HepG2 (cell line): ENCODE results near the gene CDK11B. TPM values are rescaled to one million over a fixed set of nuclear protein-coding genes. Genes with fewer than 3 reads are reported as not detected.
A peak's percentile ranks its signal among the peaks of the same experiment; 100 is the strongest.

Experiments used
- CHCHD3 ChIP-seq: sonication (generic); formaldehyde crosslinking; IDR thresholded peaks from 2 replicates; pipeline ENCODE4 v1.8.0; 2022; ENCODE audit warnings: mild to moderate bottlenecking, missing genetic modification reagents, moderate library complexity
- CREB1 ChIP-seq, 2 experiments: fragments of 450-650 bp in 1 of 2; IDR thresholded peaks; 2 replicates each; pipeline ENCODE4 v1.6.1; 2016 to 2017; ENCODE audit warnings: control low read depth in 1 of 2, mild to moderate bottlenecking in 1 of 2, missing compliant biosample characterization in 1 of 2, missing genetic modification characterization in 1 of 2
- KLF9 ChIP-seq: IDR thresholded peaks from 2 replicates; pipeline ENCODE4 v1.6.1; 2016; ENCODE audit warnings: low read depth
- MAF1 ChIP-seq: sonication (generic); formaldehyde crosslinking; IDR thresholded peaks from 2 replicates; pipeline ENCODE4 v1.5.0; 2020; ENCODE audit warnings: missing genetic modification reagents, borderline replicate concordance
- MZF1 ChIP-seq: sonication (generic); formaldehyde crosslinking; IDR thresholded peaks from 2 replicates; pipeline ENCODE4 v1.8.1; 2023; ENCODE audit warnings: mild to moderate bottlenecking, missing genetic modification reagents, borderline replicate concordance
- SALL2 ChIP-seq: sonication (generic); formaldehyde crosslinking; IDR thresholded peaks from 2 replicates; pipeline ENCODE4 v1.8.1; 2023; ENCODE audit warnings: mild to moderate bottlenecking, missing genetic modification reagents, inconsistent platforms
- SRSF1 ChIP-seq: fragments of 200-400 bp; formaldehyde crosslinking; optimal IDR thresholded peaks from 2 replicates; pipeline ENCODE3; 2017; ENCODE audit warnings: mild to moderate bottlenecking, low read depth, low read length, moderate library complexity
- XBP1 ChIP-seq: sonication (generic); formaldehyde crosslinking; IDR thresholded peaks from 2 replicates; pipeline ENCODE4 v1.5.0; 2020; ENCODE audit warnings: missing genetic modification reagents
- ZNF180 ChIP-seq: sonication (generic); formaldehyde crosslinking; IDR thresholded peaks from 2 replicates; pipeline ENCODE4 v1.4.0; 2020; ENCODE audit warnings: low read depth, missing genetic modification reagents, borderline replicate concordance
- ZNF431 ChIP-seq: sonication (generic); formaldehyde crosslinking; IDR thresholded peaks from 2 replicates; pipeline ENCODE4 v1.9.0; 2022; ENCODE audit warnings: missing genetic modification reagents, low read depth, mild to moderate bottlenecking, borderline replicate concordance
- ZNF724P ChIP-seq: sonication (generic); formaldehyde crosslinking; IDR thresholded peaks from 2 replicates; pipeline ENCODE4 v1.8.0; 2022; ENCODE audit warnings: missing genetic modification reagents, borderline replicate concordance
- ZNF75D ChIP-seq: sonication (generic); formaldehyde crosslinking; IDR thresholded peaks from 2 replicates; pipeline ENCODE4 v1.8.1; 2023; ENCODE audit warnings: missing genetic modification reagents, mild to moderate bottlenecking, borderline replicate concordance
- polyA plus RNA-seq, 8 experiments: library from polyadenylated mRNA; depleted of rRNA in 3 of 8; stranded (reverse) in 7 of 8; unstranded in 1 of 8; fragments of >200 nt; fragmentation: Illumina TruSeq in 4 of 8; extraction: Trizol in 4 of 8; gene quantifications; 2 replicates each; pipeline versions ENCODE4 v1.2.1 to v1.2.3, GENCODE V29; 2011 to 2016; ENCODE audit warnings: low read depth in 4 of 8, missing spikeins in 1 of 8, mixed read lengths in 1 of 8; ENCODE audit not compliant: insufficient read depth in 1 of 8
- total RNA-seq, 5 experiments: library from RNA; depleted of rRNA; stranded (reverse); fragments of >200 nt; fragmentation: Illumina TruSeq; extraction: Trizol; gene quantifications; 2 replicates each; pipeline ENCODE4 v1.2.3, GENCODE V29; 2016; ENCODE audit warnings: low read depth in 1 of 5
- TF ChIP-seq, protein P1 (sequence below): sonication (generic); formaldehyde crosslinking; IDR thresholded peaks from 2 replicates; pipeline ENCODE4 v1.4.0; 2020; ENCODE audit warnings: missing genetic modification reagents
- TF ChIP-seq, protein P2 (sequence below): sonication (generic); formaldehyde crosslinking; IDR thresholded peaks from 2 replicates; pipeline ENCODE4 v1.4.0; 2020; ENCODE audit warnings: low read depth, mild to moderate bottlenecking, missing genetic modification reagents
- TF ChIP-seq, protein P3 (sequence below), 2 experiments: fragments of 450-650 bp in 1 of 2; sonication (generic) in 1 of 2; formaldehyde crosslinking; IDR thresholded peaks; 2 replicates each; pipeline versions ENCODE4 v1.5.0 to v1.8.0; 2020 to 2022; ENCODE audit warnings: mild to moderate bottlenecking in 1 of 2, missing genetic modification reagents in 1 of 2
- TF ChIP-seq, protein P4 (sequence below): sonication (generic); formaldehyde crosslinking; IDR thresholded peaks from 2 replicates; pipeline ENCODE4 v1.4.0; 2020; ENCODE audit warnings: missing genetic modification reagents
- TF ChIP-seq, protein P5 (sequence below): sonication (generic); formaldehyde crosslinking; IDR thresholded peaks from 2 replicates; pipeline ENCODE4 v1.5.1; 2020; ENCODE audit warnings: missing genetic modification reagents, mild to moderate bottlenecking, borderline replicate concordance

The CDK11B gene
- total and polyA plus RNA-seq, 2 of the 13 experiments (the other 11 are each of a cell fraction or from before 2014, with no cell fraction given) = 3.6 to 15.1 TPM

DNA sequence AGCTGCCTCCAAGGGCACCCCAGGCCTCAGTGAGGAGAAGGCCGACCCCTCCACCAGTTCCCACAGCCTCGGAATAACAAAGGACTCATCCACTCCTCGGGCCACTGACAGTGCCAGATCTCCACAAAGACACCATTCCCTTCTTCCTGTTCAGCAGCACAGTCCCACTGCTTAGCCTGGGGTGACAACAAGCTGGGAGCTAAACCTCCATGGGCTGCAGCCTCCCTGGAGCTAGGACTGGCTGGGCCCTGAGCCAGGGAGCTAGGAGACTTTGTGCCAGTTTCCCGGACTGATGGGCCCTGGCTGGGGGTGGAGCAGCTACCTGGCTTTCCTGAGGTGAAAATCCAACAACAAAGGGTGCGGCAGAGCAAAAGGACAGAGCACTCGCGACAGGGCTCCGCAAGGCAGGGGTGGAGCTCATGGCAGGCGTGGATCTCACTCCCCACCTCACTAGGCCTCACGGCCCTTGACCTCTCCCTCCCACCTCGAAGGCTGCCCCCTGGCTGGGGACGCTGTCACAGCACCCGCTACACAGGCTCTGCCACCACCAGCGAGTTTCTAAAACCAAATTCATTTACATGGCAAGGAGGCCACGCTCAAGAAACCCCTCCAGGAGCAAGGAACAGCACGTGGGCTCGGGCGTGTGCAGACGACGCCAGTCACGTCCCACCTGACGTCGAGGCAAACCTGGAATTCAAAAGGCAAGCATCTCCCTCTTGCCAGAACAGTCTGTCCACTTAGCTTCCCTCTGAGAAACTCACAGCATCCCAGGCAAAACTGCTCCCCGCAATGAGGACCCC lies 20.0 kb upstream of the CDK11B start (continued):
- TF ChIP-seq ZNF724P (CRISPR knock-in tag) (peak; percentile 9; the same call in 1 of the 2 replicates), ZNF180 (CRISPR knock-in tag) (no peak), ZNF431 (CRISPR knock-in tag) (0 out of 2 replicates have a peak, but pooled peaks have one; percentile 27), ZNF75D (CRISPR knock-in tag) (no peak), MZF1 (0 out of 2 replicates have a peak, but pooled peaks have one; percentile 18), SALL2 (peak; percentile 24; the same call in 1 of the 2 replicates), CHCHD3 (no peak), XBP1 (CRISPR knock-in tag) (no peak), CREB1 (IDR thresholded peaks at IDR 0.05) (no peak), CREB1 (CRISPR knock-in tag; IDR thresholded peaks at IDR 0.05) (peak; percentile 76), SRSF1 (no peak), KLF9 (no peak), MAF1 (CRISPR knock-in tag) (no peak)
- TF ChIP-seq, protein P1, sequence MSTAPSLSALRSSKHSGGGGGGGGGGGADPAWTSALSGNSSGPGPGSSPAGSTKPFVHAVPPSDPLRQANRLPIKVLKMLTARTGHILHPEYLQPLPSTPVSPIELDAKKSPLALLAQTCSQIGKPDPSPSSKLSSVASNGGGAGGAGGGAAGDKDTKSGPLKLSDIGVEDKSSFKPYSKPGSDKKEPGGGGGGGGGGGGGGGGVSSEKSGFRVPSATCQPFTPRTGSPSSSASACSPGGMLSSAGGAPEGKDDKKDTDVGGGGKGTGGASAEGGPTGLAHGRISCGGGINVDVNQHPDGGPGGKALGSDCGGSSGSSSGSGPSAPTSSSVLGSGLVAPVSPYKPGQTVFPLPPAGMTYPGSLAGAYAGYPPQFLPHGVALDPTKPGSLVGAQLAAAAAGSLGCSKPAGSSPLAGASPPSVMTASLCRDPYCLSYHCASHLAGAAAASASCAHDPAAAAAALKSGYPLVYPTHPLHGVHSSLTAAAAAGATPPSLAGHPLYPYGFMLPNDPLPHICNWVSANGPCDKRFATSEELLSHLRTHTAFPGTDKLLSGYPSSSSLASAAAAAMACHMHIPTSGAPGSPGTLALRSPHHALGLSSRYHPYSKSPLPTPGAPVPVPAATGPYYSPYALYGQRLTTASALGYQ (CRISPR knock-in tag) = no peak
- TF ChIP-seq, protein P2, sequence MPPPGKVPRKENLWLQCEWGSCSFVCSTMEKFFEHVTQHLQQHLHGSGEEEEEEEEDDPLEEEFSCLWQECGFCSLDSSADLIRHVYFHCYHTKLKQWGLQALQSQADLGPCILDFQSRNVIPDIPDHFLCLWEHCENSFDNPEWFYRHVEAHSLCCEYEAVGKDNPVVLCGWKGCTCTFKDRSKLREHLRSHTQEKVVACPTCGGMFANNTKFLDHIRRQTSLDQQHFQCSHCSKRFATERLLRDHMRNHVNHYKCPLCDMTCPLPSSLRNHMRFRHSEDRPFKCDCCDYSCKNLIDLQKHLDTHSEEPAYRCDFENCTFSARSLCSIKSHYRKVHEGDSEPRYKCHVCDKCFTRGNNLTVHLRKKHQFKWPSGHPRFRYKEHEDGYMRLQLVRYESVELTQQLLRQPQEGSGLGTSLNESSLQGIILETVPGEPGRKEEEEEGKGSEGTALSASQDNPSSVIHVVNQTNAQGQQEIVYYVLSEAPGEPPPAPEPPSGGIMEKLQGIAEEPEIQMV = peak; percentile 36; the same call in 1 of the 2 replicates
- TF ChIP-seq, protein P3, sequence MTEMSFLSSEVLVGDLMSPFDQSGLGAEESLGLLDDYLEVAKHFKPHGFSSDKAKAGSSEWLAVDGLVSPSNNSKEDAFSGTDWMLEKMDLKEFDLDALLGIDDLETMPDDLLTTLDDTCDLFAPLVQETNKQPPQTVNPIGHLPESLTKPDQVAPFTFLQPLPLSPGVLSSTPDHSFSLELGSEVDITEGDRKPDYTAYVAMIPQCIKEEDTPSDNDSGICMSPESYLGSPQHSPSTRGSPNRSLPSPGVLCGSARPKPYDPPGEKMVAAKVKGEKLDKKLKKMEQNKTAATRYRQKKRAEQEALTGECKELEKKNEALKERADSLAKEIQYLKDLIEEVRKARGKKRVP (CRISPR knock-in tag; IDR thresholded peaks at IDR 0.05) = no peak
- TF ChIP-seq, protein P4, sequence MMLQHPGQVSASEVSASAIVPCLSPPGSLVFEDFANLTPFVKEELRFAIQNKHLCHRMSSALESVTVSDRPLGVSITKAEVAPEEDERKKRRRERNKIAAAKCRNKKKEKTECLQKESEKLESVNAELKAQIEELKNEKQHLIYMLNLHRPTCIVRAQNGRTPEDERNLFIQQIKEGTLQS (CRISPR knock-in tag) = no peak
- TF ChIP-seq, protein P5, sequence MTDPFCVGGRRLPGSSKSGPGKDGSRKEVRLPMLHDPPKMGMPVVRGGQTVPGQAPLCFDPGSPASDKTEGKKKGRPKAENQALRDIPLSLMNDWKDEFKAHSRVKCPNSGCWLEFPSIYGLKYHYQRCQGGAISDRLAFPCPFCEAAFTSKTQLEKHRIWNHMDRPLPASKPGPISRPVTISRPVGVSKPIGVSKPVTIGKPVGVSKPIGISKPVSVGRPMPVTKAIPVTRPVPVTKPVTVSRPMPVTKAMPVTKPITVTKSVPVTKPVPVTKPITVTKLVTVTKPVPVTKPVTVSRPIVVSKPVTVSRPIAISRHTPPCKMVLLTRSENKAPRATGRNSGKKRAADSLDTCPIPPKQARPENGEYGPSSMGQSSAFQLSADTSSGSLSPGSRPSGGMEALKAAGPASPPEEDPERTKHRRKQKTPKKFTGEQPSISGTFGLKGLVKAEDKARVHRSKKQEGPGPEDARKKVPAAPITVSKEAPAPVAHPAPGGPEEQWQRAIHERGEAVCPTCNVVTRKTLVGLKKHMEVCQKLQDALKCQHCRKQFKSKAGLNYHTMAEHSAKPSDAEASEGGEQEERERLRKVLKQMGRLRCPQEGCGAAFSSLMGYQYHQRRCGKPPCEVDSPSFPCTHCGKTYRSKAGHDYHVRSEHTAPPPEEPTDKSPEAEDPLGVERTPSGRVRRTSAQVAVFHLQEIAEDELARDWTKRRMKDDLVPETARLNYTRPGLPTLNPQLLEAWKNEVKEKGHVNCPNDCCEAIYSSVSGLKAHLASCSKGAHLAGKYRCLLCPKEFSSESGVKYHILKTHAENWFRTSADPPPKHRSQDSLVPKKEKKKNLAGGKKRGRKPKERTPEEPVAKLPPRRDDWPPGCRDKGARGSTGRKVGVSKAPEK = 0 out of 2 replicates have a peak, but pooled peaks have one; percentile 43
